GM19395 (cell line): Measurements from ENCODE around the gene KITLG.
"Not testable (repeated sequence)": the region's sequence is repeated elsewhere in the genome, so short reads cannot be mapped to it uniquely, and the experiment has no call there.

Experiments
- ATAC-seq: cut with Tn5 transposase; IDR thresholded peaks from one replicate; pipeline ENCODE4 v1.9.1; 2021; ENCODE audit warnings: mild to moderate bottlenecking, moderate library complexity; ENCODE audit not compliant: unreplicated experiment

KITLG gene

DNA sequence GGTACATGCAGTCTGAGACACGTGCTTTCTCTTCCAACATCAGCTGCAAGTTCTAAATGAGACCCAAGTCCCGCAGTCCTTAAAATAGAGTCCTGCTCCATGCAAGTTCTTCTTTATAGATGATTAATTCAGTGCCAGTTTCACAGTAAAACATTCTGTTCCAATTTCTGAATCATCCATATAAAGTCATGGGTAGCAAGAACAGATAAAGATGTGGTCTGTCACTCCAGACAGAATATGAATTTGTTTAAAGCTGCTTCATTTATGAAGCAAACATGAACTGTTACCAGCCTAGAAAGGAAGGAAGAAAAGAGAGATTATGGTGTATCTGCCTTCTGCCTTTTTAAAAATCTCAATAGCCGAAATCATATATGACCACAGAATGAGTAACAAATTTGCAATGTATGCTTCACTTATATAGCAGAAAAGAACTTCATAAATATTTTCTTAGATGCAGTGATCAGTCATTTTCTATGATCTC is 83.3 kb downstream of the KITLG start:
- no peak for ATAC-seq

DNA sequence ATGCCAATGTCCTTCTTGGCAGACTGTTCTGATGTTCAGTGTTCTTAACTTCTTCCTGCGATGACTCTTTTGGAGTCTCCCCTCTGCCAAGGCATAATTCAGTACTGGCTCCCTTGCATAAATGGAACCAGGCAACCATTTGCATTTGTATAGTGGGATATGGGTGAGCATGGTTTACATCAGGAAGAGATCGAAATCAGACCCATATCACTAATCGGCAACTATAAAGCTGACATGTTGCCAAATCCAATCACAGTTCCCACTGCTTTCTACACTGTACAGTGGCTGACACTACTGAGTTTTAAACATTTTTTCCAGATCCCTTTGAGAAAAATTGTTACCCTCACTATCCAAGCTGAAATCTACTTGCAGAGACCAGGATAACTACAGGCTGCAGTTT is 83.8 kb downstream of the KITLG start:
- ATAC-seq = no peak

DNA sequence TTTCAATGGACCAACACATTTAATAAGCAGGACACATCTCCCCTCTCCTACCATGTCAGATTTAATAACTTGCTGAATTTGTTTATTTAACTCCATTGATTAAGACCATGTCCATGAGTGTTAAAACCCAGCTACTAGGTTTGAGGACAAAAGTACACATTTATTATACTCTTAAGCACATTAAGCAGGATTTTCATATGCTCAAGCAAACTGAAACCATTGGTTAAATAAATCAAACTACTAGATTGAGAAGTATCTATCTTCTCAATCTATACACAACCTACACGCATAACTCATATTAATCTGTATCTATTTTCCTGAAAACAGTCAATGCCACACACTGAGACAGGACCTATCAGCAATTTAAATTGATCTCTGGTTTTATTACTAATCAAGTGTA is 85.2 kb downstream of the KITLG start:
- no peak for ATAC-seq

DNA sequence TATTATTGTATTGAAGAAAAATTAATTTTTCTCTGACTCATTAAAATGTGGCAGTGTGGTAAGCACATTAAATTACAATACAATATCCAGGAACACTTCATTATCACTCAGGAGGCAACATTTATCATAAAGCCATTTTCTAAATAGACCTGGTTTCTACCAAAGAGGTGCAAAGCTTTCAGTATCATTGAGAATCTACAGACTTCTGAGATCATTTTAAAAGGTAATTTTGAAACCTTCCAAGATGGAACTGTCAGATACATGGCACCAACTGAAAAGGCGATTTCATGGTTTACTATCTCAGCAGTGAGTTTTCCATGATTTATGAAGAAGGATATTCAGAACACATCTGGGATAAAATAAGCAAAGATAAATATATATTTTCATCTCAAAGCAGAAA is 85.8 kb downstream of the KITLG start:
- no peak for ATAC-seq

DNA sequence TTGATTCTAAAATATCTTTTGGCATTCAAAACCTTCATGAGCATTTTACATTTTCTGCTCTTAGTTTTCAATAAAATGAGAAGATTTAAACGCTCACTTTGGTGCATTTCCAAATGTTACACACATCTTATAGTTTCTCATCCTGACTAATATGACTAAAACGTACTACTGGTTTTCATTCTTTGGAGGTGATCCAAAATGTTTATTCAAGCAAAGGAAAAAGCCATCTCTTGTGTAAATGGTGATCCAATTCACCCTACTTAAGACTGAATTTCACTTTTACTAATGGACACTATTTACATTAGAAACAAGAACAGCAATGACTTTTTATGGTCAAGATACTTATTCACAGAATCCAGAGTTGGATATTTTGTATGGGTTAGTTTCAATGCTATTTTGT is 86.6 kb downstream of the KITLG start:
- no peak for ATAC-seq

DNA sequence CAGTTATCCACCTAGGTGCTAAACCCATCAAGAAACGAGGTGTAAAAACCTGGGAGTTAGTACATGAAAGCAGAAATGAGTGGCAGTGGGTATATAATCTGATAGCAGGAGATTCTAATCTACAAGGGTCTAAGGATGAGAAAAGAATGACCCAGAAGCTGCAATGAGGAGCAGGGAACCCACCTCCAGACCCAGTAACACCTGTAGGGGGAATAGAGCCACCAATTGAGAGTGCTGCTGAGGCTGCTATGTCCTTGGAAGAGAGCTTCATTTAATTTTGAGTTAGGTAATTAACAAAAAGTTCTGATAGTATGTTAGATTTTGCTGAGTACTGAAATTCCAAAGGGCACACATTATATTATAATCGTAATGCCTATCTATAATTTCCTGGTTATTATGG is 89.8 kb downstream of the KITLG start:
- ATAC-seq = no peak

DNA sequence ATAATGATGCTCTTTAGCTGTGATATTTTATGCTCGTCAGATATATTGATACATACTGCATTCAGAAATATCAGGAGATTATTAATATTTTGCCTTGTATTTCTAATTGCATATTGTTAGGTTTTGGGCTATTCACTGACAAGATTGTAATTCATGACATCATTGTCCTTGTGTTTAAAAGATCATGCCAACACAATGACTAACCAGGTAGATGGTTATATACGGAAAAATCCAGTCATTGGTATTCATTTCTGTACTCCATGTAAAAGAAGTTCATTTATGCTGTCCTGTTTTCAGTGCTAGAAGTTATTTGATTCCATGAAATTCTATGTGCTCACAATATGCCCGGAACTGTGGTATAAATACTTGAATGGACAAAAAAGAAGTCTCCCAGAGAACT is 107.5 kb downstream of the KITLG start:
- no peak for ATAC-seq

DNA sequence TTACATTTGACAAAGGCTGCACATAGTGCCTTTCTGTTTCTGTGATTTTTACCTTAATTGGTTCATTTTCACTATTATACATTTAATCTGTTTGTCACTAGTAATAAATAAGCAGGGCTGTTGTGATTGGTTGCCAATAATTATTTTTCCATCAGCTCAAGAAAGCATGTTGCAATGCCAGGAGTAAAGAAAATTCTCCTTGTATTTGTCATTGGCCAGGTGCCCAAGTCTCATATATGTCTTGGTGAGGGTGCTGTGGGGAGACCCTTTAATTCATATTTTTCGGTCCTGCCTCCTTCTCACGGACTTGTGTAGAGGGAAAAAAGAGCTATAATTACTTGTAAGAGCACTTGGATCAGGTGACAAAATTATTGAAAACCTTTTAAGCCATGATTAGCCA is 108.0 kb downstream of the KITLG start:
- no peak for ATAC-seq

DNA sequence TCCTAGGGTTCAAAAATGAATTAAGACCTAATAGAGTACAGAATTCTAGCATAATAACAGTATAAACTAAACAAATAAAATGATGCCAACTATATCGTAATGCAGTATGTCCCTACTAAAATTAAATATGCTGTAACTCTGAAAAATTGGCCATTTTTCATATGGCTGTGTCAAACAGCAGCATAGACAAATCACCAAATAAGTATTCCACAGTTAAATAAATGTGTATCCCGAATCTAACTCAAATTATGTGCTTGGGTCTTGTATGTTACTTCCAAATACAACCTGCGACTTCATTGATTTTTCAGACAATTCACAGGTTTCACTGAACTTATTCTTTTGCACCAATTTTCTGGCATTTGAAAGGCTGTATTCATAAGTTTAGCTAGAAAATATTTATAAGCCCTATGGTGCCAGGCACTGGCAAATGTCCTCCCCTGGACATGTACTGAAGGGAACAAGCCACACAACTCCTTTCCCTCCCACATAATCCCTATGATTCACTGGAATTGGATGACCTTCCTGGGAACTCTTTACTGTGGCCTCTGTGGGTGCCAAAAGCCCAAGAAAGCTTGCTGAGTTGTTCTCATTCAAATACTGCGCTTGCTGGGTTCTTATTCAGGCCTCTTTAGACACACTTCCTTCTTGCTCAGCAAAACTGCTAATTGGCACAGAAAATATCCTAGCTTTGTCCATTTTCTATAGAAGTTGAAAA is 108.8 kb downstream of the KITLG start:
- no peak for ATAC-seq

DNA sequence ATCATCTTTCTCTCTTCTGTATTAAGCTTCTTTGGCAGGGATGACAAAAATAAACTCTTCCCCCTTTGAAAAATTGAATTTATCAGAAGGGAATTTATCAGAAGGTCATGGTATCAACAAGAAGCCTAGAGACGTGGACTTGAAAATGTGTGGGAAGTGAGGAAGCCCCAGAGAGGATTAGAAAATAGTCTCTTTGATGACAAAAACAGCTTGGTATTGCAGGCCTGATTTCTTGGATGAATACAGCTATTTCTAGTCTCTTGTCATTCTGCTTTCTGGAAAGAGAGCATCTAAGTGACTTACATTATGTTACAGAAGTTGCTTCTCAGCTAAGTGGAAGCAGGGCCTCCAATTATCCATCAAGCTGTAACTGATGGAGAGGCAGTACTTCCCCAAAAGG is 111.1 kb downstream of the KITLG start:
- no peak for ATAC-seq

DNA sequence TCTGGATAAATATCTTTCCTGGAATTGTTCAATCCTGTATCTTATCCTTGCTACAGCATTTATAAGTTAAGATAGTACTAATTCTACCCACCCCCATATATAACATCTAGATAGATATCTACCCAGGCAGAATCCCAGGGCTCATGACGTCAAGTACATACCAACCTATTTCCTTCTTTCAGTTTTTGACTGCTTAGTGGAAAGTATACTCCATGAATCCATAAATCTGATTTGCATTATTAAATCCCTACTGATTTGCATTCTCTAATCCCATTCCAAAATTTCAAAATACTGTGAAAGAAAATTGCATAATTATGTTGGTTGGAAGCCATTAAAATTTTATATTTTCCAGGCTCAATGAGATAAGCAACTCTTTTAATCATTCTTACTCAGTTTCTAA is 111.7 kb downstream of the KITLG start:
- no peak for ATAC-seq

DNA sequence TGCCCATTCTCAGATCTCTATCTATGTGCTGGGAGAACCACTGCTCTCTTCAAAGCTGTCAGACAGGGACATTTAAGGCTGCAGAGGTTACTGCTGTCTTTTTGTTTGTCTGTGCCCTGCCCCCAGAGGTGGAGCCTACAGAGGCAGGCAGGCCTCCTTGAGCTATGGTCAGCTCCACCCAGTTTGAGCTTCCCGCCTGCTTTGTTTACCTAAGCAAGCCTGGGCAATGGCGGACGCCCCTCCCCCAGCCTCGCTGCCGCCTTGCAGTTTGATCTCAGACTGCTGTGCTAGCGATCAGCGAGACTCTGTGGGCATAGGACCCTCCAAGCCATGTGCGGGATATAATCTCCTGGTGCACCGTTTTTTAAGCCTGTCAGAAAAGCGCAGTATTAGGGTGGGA is 113.6 kb downstream of the KITLG start:
- not testable (repeated sequence) for ATAC-seq

DNA sequence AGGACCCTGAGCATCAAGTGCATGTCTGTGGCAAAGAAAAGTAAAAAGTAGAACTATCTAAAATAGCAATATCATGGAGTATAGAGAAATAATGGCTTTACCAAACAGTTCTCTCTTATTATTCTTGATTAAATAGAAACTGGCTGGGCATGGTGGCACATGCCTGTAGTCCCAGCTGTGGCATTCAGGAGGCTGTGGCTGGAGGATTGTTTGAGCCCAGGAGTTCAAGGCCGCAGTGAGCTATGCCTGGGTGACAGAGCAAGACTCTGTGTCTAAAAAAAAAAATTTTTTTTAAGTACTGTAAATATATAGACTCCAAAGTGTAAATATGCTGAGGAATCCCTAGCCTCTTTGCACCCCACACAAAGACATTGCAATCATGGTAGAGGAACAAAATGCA is 121.9 kb downstream of the KITLG start:
- ATAC-seq = no peak

DNA sequence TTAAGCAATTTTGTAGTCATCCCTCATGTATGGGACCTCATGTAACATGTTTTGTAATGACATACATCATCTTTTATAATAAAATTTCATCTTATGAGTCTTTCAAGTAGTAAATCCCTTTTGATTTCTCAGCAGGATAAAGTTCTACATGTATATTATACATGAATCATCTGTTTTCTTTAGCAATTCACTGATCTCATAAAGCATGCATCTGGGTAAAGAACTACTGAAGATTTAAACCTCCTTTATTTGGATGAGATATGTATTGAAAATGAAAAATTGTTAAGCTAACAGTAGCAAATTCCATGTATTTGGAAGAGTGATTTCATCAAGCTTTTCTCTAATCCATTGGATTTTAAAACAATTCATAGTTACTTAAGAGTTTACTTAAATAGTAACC is 126.9 kb downstream of the KITLG start:
- no peak for ATAC-seq

DNA sequence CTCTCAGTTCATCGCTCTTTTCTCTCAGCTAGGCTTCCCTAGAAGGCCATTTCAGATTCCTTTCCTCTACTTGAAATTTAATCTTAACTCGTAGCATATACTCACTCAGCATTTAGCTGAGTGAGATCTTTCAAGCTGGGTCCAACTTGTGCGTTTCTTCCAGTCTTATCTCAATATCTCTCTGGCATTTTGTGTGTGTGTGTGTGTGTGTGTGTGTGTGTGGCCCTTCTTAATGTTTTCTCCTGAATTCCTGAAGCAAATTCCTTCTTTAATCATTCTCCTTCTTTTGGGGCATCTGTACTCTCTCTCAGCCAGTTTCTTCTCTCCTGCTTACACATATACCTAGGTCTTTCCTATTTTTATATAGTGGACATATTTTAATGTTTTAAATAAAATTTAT is 129.1 kb downstream of the KITLG start:
- no peak for ATAC-seq

DNA sequence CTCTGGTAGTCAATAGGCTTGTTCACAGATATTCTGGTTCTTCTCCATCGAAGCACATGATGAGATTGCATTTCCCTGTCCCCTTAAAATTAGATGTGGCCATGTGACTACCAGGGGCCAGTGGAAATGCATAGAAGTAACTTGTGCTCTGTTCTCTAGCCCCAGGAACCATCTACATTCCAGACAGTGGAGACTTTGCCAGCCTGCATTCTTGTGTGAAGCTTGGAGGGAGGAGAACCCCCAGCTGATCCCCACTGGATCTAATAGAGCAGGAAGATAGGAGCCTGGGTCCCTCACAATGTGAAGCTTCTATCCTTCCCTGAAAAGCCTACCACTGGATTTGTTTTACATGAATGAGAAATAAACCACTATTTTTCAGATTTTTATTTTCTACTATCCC is 130.1 kb downstream of the KITLG start:
- ATAC-seq = no peak

DNA sequence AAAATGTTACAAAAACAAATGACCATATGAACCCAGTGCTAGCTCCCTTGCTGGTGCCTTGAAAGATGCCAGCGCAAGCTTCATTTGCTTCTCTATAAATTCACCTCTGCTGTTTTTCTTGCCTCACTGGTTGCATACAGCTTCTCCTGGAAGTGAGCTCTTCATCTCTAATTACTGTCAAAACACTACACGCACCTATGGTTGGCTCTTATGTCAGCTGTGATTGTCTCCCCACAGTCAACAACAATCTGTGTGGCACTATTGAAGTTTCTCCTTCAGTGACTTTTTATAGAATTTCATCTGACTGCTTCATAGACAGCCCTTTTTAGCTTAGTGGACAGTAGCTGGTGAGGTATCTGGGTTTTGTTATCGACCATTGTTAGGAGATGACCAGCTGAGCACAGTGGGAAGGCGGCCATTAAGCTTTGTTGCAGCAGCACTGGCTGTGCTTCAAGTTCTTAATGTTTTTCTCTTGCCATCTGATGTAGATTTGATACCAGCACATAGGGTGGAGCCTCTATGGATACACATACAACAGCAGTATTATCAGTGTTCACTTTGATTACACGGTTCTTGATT is 131.8 kb downstream of the KITLG start:
- ATAC-seq = no peak

DNA sequence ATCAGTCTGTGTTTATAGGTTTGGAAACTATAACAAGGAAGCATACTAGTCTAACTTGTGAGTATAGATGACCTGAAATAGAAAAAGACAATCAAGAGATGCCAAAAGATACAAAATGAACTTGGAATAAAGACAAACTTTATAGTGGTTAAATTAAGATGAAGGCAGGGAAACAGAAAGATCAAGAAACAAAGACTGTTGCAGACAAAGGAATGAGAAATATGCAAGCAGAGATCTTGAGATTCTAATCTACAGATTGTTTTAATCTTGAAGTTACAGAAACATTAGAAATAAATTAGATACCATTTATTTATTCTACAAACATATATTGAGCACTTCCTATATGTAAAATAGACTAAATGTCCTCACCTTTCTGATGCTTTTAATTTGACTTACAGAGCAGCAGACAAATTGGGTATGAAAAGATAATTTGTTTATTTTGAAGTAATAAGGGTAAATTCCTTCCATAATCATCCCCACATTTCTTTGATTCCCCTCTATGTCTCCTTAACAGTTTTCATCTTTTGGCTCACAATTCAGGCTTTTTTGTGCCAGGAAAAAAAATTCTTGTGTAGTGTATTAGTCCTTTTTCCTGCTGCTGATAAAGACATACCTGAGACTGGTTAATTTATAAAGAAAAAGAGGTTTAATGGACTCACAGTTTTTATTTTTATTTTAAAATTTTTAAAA is 134.4 kb downstream of the KITLG start:
- no peak for ATAC-seq

DNA sequence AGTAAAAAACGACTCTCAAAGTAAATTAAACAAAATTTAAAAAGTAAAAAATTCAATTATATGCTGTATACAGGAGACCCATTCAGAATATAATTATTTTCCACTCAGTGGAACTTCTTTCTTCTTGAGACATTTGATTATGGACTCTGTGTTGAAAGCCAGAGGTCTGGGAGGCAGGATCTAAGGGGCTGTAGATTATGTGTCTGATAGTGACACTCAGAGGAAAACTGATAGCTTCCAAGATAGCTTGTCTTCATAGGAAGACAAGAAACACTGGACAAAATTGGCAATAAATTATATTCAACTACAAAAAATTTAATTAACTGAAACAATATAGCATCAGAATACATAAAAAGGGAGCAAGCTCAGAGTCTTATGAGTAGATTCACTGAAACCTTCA is 135.8 kb downstream of the KITLG start:
- no peak for ATAC-seq
